ENCODE results near the gene RGS7. TPM values are rescaled to one million over a fixed set of nuclear protein-coding genes. Genes with fewer than 3 reads are reported as not detected.

The RGS7 gene
- total RNA-seq, 4 donors from 2014 or later, result 0.11 to 0.33 TPM; not detected in 2

GRCh38 chr1:241125286-241125685 is 231.7 kb downstream of the RGS7 start:
- H3K9me3 ChIP-seq, result no peaks in the 10 kb centered on the region
- no peaks in the 10 kb centered on the region for H3K4me1 ChIP-seq
- intact Hi-C loops (cut with DNase I), result no loop called here
- no peaks in the 10 kb centered on the region for H3K36me3 ChIP-seq
- TF ChIP-seq POLR2A (IDR thresholded peaks at IDR 0.05; ENCODE audit: low read depth) (no peak), EP300 (IDR thresholded peaks at IDR 0.05) (no peak), POLR2AphosphoS5 (IDR thresholded peaks at IDR 0.05) (no peak)
- TF ChIP-seq, protein P1, sequence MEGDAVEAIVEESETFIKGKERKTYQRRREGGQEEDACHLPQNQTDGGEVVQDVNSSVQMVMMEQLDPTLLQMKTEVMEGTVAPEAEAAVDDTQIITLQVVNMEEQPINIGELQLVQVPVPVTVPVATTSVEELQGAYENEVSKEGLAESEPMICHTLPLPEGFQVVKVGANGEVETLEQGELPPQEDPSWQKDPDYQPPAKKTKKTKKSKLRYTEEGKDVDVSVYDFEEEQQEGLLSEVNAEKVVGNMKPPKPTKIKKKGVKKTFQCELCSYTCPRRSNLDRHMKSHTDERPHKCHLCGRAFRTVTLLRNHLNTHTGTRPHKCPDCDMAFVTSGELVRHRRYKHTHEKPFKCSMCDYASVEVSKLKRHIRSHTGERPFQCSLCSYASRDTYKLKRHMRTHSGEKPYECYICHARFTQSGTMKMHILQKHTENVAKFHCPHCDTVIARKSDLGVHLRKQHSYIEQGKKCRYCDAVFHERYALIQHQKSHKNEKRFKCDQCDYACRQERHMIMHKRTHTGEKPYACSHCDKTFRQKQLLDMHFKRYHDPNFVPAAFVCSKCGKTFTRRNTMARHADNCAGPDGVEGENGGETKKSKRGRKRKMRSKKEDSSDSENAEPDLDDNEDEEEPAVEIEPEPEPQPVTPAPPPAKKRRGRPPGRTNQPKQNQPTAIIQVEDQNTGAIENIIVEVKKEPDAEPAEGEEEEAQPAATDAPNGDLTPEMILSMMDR (IDR thresholded peaks at IDR 0.05), result no peak
- no peak overlapping the region for H3K4me3 ChIP-seq
- no peak for DNase-seq (ENCODE audit: extremely low spot score)
- 86% methylated on average over 2 of the region's 2 CpGs for WGBS
- no peaks in the 10 kb centered on the region for H3K27me3 ChIP-seq
- H3K27ac ChIP-seq (replicated peaks in 1 of 4), result no peak overlapping the region

- Histone ChIP-seq H3K27me3 (no peaks in the 10 kb centered on the region), H3K4me3 (no peak overlapping the region), H3K4me1 (no peaks in the 10 kb centered on the region), H3K9me3 (peaks cover 0 to 3% (median 0%) of the 10 kb centered on the region in 4 donors), H3K36me3 (no peaks in the 10 kb centered on the region), H3K27ac (replicated peaks in 1 of 4) (no peak overlapping the region)
- TF ChIP-seq, protein P1 (IDR thresholded peaks at IDR 0.05), result no peak
- TF ChIP-seq EP300 (IDR thresholded peaks at IDR 0.05) (no peak), POLR2A (IDR thresholded peaks at IDR 0.05; ENCODE audit: low read depth) (no peak), POLR2AphosphoS5 (IDR thresholded peaks at IDR 0.05) (no peak)
- DNase-seq (ENCODE audit: extremely low spot score), result peak; percentile 12
- intact Hi-C loops (cut with DNase I), result no loop called here
- WGBS, result 90% methylated on average over 3 of the region's 3 CpGs
These were observed 239.0 kb downstream of the RGS7 start for GRCh38 chr1:241118049-241118448.

- WGBS, result 88% methylated on average over 5 of the region's 5 CpGs
- intact Hi-C loops (cut with DNase I), result no loop called here
- no peak for TF ChIP-seq EP300 (IDR thresholded peaks at IDR 0.05)
These were observed 241.2 kb downstream of the RGS7 start for GRCh38 chr1:241115784-241116183.

DNA sequence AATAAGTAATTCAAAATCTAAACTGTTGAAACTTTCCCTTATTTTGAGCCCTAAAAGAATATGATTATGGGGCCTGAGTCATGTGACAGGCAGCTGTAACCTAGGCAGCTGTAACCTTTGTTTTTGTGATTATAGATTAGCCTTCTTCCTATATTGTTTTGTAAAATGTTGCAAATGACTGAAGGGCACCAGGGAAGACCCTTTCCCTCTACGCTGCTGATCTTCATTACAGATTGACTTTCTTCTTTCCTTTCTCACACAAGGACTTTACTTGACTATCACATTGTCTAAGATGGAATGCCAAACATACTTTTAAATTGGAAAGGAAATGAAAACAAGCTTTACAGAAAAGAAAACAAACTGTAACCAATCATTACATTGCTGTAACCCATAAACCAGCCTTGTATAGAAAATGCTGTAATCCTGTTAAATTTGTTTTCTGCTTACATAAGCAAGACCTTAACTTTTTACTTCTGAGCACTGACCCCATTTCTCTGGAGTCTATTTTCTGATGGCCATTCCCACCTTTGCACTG is 242.2 kb downstream of the RGS7 start:
- intact Hi-C loops (cut with DNase I), result no loop called here
- TF ChIP-seq, protein P1 (IDR thresholded peaks at IDR 0.05), result no peak
- TF ChIP-seq POLR2A (IDR thresholded peaks at IDR 0.05; ENCODE audit: low read depth) (no peak), POLR2AphosphoS5 (IDR thresholded peaks at IDR 0.05) (no peak), EP300 (IDR thresholded peaks at IDR 0.05) (no peak)

More at GRCh38 chr1:241115784-241116183, 241.2 kb downstream of the RGS7 start:
- Histone ChIP-seq H3K27me3 (no peaks in the 10 kb centered on the region), H3K4me1 (no peaks in the 10 kb centered on the region), H3K27ac (replicated peaks in 1 of 4) (no peak overlapping the region), H3K9me3 (peaks cover 0 to 3% (median 0%) of the 10 kb centered on the region in 4 donors), H3K4me3 (no peak overlapping the region), H3K36me3 (no peaks in the 10 kb centered on the region)
- no peak for DNase-seq (ENCODE audit: extremely low spot score)

GRCh38 chr1:241113557-241113956 is 243.4 kb downstream of the RGS7 start:
- TF ChIP-seq POLR2AphosphoS5 (IDR thresholded peaks at IDR 0.05) (no peak), POLR2A (IDR thresholded peaks at IDR 0.05; ENCODE audit: low read depth) (no peak), EP300 (IDR thresholded peaks at IDR 0.05) (no peak)
- TF ChIP-seq, protein P1 (IDR thresholded peaks at IDR 0.05), result no peak
- Histone ChIP-seq H3K9me3 (peaks cover 0 to 1% (median 0%) of the 10 kb centered on the region in 4 donors), H3K4me3 (no peak overlapping the region), H3K27ac (replicated peaks in 1 of 4) (no peak overlapping the region), H3K27me3 (no peaks in the 10 kb centered on the region), H3K36me3 (no peaks in the 10 kb centered on the region), H3K4me1 (no peaks in the 10 kb centered on the region)
- 46% methylated on average over 5 of the region's 5 CpGs for WGBS
- intact Hi-C loops (cut with DNase I), result no loop called here
- no peak for DNase-seq (ENCODE audit: extremely low spot score)

More for the DNA sequence above, 242.2 kb downstream of the RGS7 start:
- no peaks in the 10 kb centered on the region for H3K36me3 ChIP-seq
- no peaks in the 10 kb centered on the region for H3K27me3 ChIP-seq
- peaks cover 0 to 3% (median 0%) of the 10 kb centered on the region in 4 donors for H3K9me3 ChIP-seq
- no peak for DNase-seq (ENCODE audit: extremely low spot score)
- no peak overlapping the region for H3K4me3 ChIP-seq
- no peak overlapping the region for H3K27ac ChIP-seq (replicated peaks in 1 of 4)
- H3K4me1 ChIP-seq, result no peaks in the 10 kb centered on the region
- 46% methylated on average over 1 of the region's 1 CpG for WGBS

Data from esophagus muscularis mucosa (tissue), 4 donors.